Endothelial cell of umbilical vein (primary cell): Measurements from ENCODE around the gene ZC2HC1C. TPM values are rescaled to one million over a fixed set of nuclear protein-coding genes. Genes with fewer than 3 reads are reported as not detected.
A peak's percentile ranks its signal among the peaks of the same experiment; 100 is the strongest.

Experiments used
- BruUV-seq: library from RNA; stranded (reverse); fragments of 400-500 nt; replicated peaks from 2 replicates; lab custom pipeline; 2021; lab: Mats Ljungman, UMichigan
- CTCF ChIA-PET: fragments of 300-600, 350-600 bp; sonication (Branson Sonifier 250); formaldehyde crosslinking; loops from one replicate; lab custom pipeline; 2021; ENCODE audit warnings: antibody characterized with exemption, inconsistent platforms; lab: Charles Lee
- POLR2A ChIA-PET: fragments of 300-600, 350-600 bp; sonication (Branson Sonifier 250); formaldehyde crosslinking; loops from one replicate; lab custom pipeline; 2021; ENCODE audit warnings: antibody characterized with exemption, inconsistent platforms; lab: Charles Lee
- DNase-seq: peaks from one replicate; pipeline ENCODE4 v3.0.0-alpha.2; 2011; ENCODE audit warnings: low read depth, low spot score
- FAIRE-seq: peaks from 2 replicates; lab custom pipeline; 2011; peaks lifted over from hg19 to GRCh38; lab: Jason Lieb, UNC
- H2AFZ ChIP-seq: 2 replicates; pipeline ENCODE4 v1.6.0; 2012; ENCODE audit warnings: low read depth, low read length, control low read depth, inconsistent platforms
- H3K27ac ChIP-seq: 2 replicates; pipeline ENCODE4 v1.5.1; 2011; ENCODE audit warnings: low read depth, mild to moderate bottlenecking, control low read depth, low read length, moderate library complexity; ENCODE audit not compliant: insufficient read depth
- H3K27me3 ChIP-seq, 2 experiments: 2 replicates each; pipeline versions ENCODE4 v1.6.0 to v1.6.1; 2011; ENCODE audit warnings: low read length in 2 of 2, mixed read lengths in 1 of 2; ENCODE audit not compliant: control insufficient read depth in 2 of 2, insufficient read depth in 2 of 2
- H3K36me3 ChIP-seq, 2 experiments: 2 replicates in 1 of 2; 3 replicates in 1 of 2; pipeline ENCODE4 v1.5.1; 2011; ENCODE audit warnings: low read length in 2 of 2, mild to moderate bottlenecking in 1 of 2, moderate library complexity in 1 of 2; ENCODE audit not compliant: control insufficient read depth in 2 of 2, insufficient read depth in 2 of 2; ENCODE audit errors: extremely low read depth in 1 of 2
- H3K4me1 ChIP-seq: 3 replicates; pipeline ENCODE4 v1.5.1; 2011; ENCODE audit warnings: mild to moderate bottlenecking, low read length; ENCODE audit not compliant: control insufficient read depth, insufficient read depth; ENCODE audit errors: extremely low read depth
- H3K4me2 ChIP-seq: 2 replicates; pipeline ENCODE4 v1.6.1; 2011; ENCODE audit warnings: low read length, control low read depth, mixed read lengths; ENCODE audit not compliant: insufficient read depth
- H3K4me3 ChIP-seq, 3 experiments: fragments of 200-600 bp in 1 of 3; sonication (generic), shearing (Covaris generic) in 1 of 3; replicated peaks in 1 of 3; 2 replicates each; pipeline ENCODE4 v1.5.1; 2011 to 2016; ENCODE audit warnings: control low read depth in 3 of 3, low read length in 3 of 3, mild to moderate bottlenecking in 2 of 3, inconsistent platforms in 1 of 3, low read depth in 1 of 3, moderate library complexity in 1 of 3; ENCODE audit not compliant: insufficient read depth in 1 of 3
- H3K79me2 ChIP-seq: 2 replicates; pipeline ENCODE4 v1.6.0; 2012; ENCODE audit warnings: low read length, inconsistent platforms; ENCODE audit not compliant: control insufficient read depth, insufficient read depth
- H3K9ac ChIP-seq: replicated peaks from 2 replicates; pipeline ENCODE3; 2011; ENCODE audit warnings: low read length, control low read depth; ENCODE audit not compliant: insufficient read depth; ENCODE audit errors: extremely low read depth
- H3K9me1 ChIP-seq: replicated peaks from 3 replicates; pipeline ENCODE4 v1.6.0; 2011; ENCODE audit warnings: mild to moderate bottlenecking, low read length; ENCODE audit not compliant: control insufficient read depth, insufficient read depth; ENCODE audit errors: extremely low read depth
- H3K9me3 ChIP-seq: replicated peaks from 2 replicates; pipeline ENCODE4 v1.5.1; 2012; ENCODE audit warnings: low read length, inconsistent platforms; ENCODE audit not compliant: control insufficient read depth, insufficient read depth
- H4K20me1 ChIP-seq: replicated peaks from 2 replicates; pipeline ENCODE3; 2011; ENCODE audit warnings: mild to moderate bottlenecking, low read length; ENCODE audit not compliant: control insufficient read depth, insufficient read depth; ENCODE audit errors: extremely low read depth
- EZH2 ChIP-seq: IDR thresholded peaks from 2 replicates; pipeline ENCODE4 v1.6.1; 2012; ENCODE audit warnings: borderline replicate concordance, low read depth, mild to moderate bottlenecking, moderate library complexity, low read length, inconsistent platforms; ENCODE audit not compliant: severe bottlenecking
- FOS ChIP-seq: IDR thresholded peaks from 2 replicates; pipeline ENCODE4 v1.6.1; 2011; ENCODE audit warnings: mild to moderate bottlenecking, low read length, moderate library complexity, borderline replicate concordance; ENCODE audit not compliant: insufficient read depth
- GATA2 ChIP-seq: IDR thresholded peaks from 2 replicates; pipeline ENCODE4 v1.7.0; 2011; ENCODE audit warnings: low read depth, mild to moderate bottlenecking, moderate library complexity, mixed read lengths, low read length; ENCODE audit not compliant: insufficient read length, insufficient read depth
- JUN ChIP-seq: IDR thresholded peaks from 2 replicates; pipeline ENCODE4 v1.6.1; 2011; ENCODE audit warnings: borderline replicate concordance, low read depth; ENCODE audit not compliant: insufficient read length, insufficient read depth
- MYC ChIP-seq: IDR thresholded peaks from one replicate; pipeline ENCODE4 v1.6.1; 2011; ENCODE audit warnings: mild to moderate bottlenecking, low read depth, low read length
- POLR2A ChIP-seq: IDR thresholded peaks from 2 replicates; pipeline ENCODE4 v1.6.1; 2012; ENCODE audit warnings: low read depth, mild to moderate bottlenecking, control low read depth, low read length
- POLR2AphosphoS5 ChIP-seq: IDR thresholded peaks from 2 replicates; pipeline ENCODE4 v1.6.1; 2012; ENCODE audit warnings: low read depth, mild to moderate bottlenecking, control low read depth, low read length, moderate library complexity; ENCODE audit not compliant: insufficient read depth
- dilution Hi-C: fragments of 300-500 bp; cut with MboI; formaldehyde crosslinking; loops from one replicate; pipeline ENCODE4 v1.15.0; 2019; ENCODE audit warnings: low sequenced_read_pairs; ENCODE audit not compliant: extremely low pct_ligation_motif_present
- intact Hi-C: fragments of 100-400 bp; cut with micrococcal nuclease; formaldehyde crosslinking; loops from one replicate; pipeline ENCODE4 v1.10.0; 2022
- polyA plus RNA-seq, 4 experiments: library from polyadenylated mRNA; depleted of rRNA in 3 of 4; stranded (reverse) in 3 of 4; unstranded in 1 of 4; fragments of >200 nt; gene quantifications; 2 replicates each; pipeline versions ENCODE4 v1.2.1 to v1.2.3, GENCODE V29; 2011 to 2012; ENCODE audit warnings: missing spikeins in 1 of 4
- total RNA-seq: library from RNA; stranded (reverse); gene quantifications from 2 replicates; pipeline ENCODE4 v1.2.3, GENCODE V29; 2021
- TF ChIP-seq, protein P1 (sequence below): IDR thresholded peaks from 2 replicates; pipeline ENCODE4 v1.6.1; 2011; ENCODE audit not compliant: insufficient read depth, insufficient read length
- TF ChIP-seq, protein P2 (sequence below), 2 donors: IDR thresholded peaks; 1 replicate in 1 of 2; 2 replicates in 1 of 2; pipeline ENCODE4 v1.5.1; 2011; ENCODE audit warnings: low read length in 2 of 2, mild to moderate bottlenecking in 2 of 2, moderate library complexity in 2 of 2, control low read depth in 1 of 2, inconsistent platforms in 1 of 2, low read depth in 1 of 2; ENCODE audit not compliant: insufficient read depth in 1 of 2; ENCODE audit errors: extremely low read depth in 1 of 2

ZC2HC1C gene
- total and polyA plus RNA-seq, 2 donors (not counting 3 experiments of a cell fraction or from before 2014, with no cell fraction given), result 0.84 to 0.91 TPM

DNA sequence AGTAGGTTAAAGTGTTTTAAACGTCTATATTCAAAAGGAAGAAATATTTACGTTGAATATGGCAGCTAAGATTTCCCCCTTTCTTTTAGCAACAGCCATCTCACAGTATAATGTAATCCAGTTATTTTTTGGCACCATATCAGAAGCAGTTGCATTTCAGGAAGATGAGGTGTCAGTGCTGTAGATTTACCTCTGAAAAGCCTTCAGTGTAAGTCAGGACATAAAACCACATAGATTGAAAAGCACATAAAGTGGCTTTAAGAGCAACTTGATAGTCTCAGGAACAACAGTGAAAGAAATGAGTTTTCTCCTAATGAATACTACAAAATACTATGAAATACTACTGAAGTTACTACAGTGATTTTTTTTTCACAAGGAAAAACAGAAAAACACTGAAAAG, 25.1 kb upstream of the ZC2HC1C start:
- no peaks in the 10 kb centered on the region for H3K27me3 ChIP-seq
- no peak overlapping the region for H3K9ac ChIP-seq
- peak; percentile 77 for FAIRE-seq
- peaks cover 6% of the 10 kb centered on the region for H3K79me2 ChIP-seq
- dilution Hi-C loops (no loop called here), intact Hi-C loops (no loop called here)
- no peaks in the 10 kb centered on the region for H3K36me3 ChIP-seq
- no peaks in the 10 kb centered on the region for H4K20me1 ChIP-seq
- no peaks in the 10 kb centered on the region for H3K9me3 ChIP-seq
- H3K4me1 ChIP-seq, result peaks cover 35% of the 10 kb centered on the region
- ChIA-PET CTCF (interaction anchor here (0.6 to 1.4 kb wide), 4 partner anchors 19 to 138 kb away, joined by 3 to 4 read pairs (median 3); partner anchors contain the start of gene ACYP1), POLR2A (no interaction called here)
- no peaks in the 10 kb centered on the region for H3K9me1 ChIP-seq
- BruUV-seq, result no TSS peak
- H3K4me3 ChIP-seq, result no peak overlapping the region
- no peak overlapping the region for H2AFZ ChIP-seq
- peak overlapping the region; percentile 28 for H3K27ac ChIP-seq
- peak; percentile 69 for DNase-seq
- H3K4me2 ChIP-seq, result peak overlapping the region; percentile 52
- TF ChIP-seq, protein P1, sequence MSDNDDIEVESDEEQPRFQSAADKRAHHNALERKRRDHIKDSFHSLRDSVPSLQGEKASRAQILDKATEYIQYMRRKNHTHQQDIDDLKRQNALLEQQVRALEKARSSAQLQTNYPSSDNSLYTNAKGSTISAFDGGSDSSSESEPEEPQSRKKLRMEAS, result no peak
- peak; percentile 19 for TF ChIP-seq JUN

DNA sequence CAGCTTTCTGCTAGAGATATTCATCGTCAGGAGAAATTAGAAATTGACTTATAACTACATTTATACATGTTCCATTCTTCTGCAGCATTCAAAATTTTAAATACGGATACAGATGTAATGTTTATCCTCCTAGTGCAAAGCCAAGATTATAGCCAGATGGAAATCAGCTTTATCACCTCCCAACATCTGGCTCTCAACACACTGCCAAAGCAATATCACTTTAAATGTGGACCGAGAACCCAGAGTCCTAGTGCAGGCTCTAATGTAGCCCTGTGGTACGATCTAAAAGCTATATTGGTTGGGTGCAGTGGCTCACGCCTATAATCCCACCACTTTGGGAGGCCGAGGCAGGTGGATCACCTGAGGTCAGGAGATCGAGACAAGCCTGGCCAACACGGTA, 24.7 kb upstream of the ZC2HC1C start:
- H3K9me1 ChIP-seq, result no peaks in the 10 kb centered on the region
- no peaks in the 10 kb centered on the region for H3K9me3 ChIP-seq
- no TSS peak for BruUV-seq
- CTCF ChIA-PET, result interaction anchor here (0.5 to 1.4 kb wide), 5 partner anchors 18 to 139 kb away, joined by 3 to 4 read pairs (median 3); partner anchors contain the start of gene ACYP1
- POLR2A ChIA-PET, result no interaction called here
- H3K79me2 ChIP-seq, result peaks cover 7% of the 10 kb centered on the region
- H3K27ac ChIP-seq, result peak overlapping the region; percentile 28
- H3K9ac ChIP-seq, result no peak overlapping the region
- H3K4me3 ChIP-seq, result no peak overlapping the region
- H3K4me2 ChIP-seq, result peak overlapping the region; percentile 52
- H4K20me1 ChIP-seq, result no peaks in the 10 kb centered on the region
- no peak for FAIRE-seq
- no peak overlapping the region for H2AFZ ChIP-seq
- H3K36me3 ChIP-seq, result no peaks in the 10 kb centered on the region
- H3K4me1 ChIP-seq, result peaks cover 35% of the 10 kb centered on the region
- intact Hi-C loops (no loop called here), dilution Hi-C loops (no loop called here)
- peak; percentile 42 for DNase-seq
- H3K27me3 ChIP-seq, result no peaks in the 10 kb centered on the region
- TF ChIP-seq FOS (no peak), POLR2A (no peak), MYC (no peak), GATA2 (no peak), EZH2 (no peak), JUN (no peak), POLR2AphosphoS5 (no peak)
- TF ChIP-seq, protein P2, sequence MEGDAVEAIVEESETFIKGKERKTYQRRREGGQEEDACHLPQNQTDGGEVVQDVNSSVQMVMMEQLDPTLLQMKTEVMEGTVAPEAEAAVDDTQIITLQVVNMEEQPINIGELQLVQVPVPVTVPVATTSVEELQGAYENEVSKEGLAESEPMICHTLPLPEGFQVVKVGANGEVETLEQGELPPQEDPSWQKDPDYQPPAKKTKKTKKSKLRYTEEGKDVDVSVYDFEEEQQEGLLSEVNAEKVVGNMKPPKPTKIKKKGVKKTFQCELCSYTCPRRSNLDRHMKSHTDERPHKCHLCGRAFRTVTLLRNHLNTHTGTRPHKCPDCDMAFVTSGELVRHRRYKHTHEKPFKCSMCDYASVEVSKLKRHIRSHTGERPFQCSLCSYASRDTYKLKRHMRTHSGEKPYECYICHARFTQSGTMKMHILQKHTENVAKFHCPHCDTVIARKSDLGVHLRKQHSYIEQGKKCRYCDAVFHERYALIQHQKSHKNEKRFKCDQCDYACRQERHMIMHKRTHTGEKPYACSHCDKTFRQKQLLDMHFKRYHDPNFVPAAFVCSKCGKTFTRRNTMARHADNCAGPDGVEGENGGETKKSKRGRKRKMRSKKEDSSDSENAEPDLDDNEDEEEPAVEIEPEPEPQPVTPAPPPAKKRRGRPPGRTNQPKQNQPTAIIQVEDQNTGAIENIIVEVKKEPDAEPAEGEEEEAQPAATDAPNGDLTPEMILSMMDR (IDR thresholded peaks at IDR 0.05; ENCODE audit: extremely low read depth in 1 of 2, insufficient read depth in 1 of 2, low read depth in 1 of 2, low read length in 2 of 2), result no peak
- TF ChIP-seq, protein P1, result no peak
